ENCODE results near the gene PRSS2. TPM values are rescaled to one million over a fixed set of nuclear protein-coding genes. Genes with fewer than 3 reads are reported as not detected.

The PRSS2 gene
- total and polyA plus RNA-seq, 9 of the 15 experiments (the other 6 are each of a cell fraction or from before 2014, with no cell fraction given) = 1.3 to 23.9 (median 3.8) TPM

GRCh38 chr7:142808802-142809583, 38.2 kb downstream of the PRSS2 start (continued):
- TF ChIP-seq, protein P1, sequence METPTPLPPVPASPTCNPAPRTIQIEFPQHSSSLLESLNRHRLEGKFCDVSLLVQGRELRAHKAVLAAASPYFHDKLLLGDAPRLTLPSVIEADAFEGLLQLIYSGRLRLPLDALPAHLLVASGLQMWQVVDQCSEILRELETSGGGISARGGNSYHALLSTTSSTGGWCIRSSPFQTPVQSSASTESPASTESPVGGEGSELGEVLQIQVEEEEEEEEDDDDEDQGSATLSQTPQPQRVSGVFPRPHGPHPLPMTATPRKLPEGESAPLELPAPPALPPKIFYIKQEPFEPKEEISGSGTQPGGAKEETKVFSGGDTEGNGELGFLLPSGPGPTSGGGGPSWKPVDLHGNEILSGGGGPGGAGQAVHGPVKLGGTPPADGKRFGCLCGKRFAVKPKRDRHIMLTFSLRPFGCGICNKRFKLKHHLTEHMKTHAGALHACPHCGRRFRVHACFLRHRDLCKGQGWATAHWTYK (CRISPR knock-in tag; IDR thresholded peaks at IDR 0.05) = no peak
- TF ChIP-seq COPS2 (conservative IDR thresholded peaks at IDR 0.05) = no peak
- no peak for TF ChIP-seq NR2C1 (IDR thresholded peaks at IDR 0.05)
- no peak for TF ChIP-seq NR2C1 (tag; IDR thresholded peaks at IDR 0.05)
- no peak for TF ChIP-seq HDAC8 (tag; IDR thresholded peaks at IDR 0.05)
- TF ChIP-seq MBD2 (IDR thresholded peaks at IDR 0.05; ENCODE audit: borderline replicate concordance, low read depth) = peak; percentile 74
- no peak for TF ChIP-seq SIRT6 (IDR thresholded peaks at IDR 0.05; ENCODE audit: low read depth, low read length)
- no peak for TF ChIP-seq ZNF780A (CRISPR knock-in tag; IDR thresholded peaks at IDR 0.05)
- no peak for TF ChIP-seq MECOM (CRISPR knock-in tag; IDR thresholded peaks at IDR 0.05)
- TF ChIP-seq HDAC6 (IDR thresholded peaks at IDR 0.05; ENCODE audit: low read depth, low read length) = no peak
- TF ChIP-seq SIX5 (IDR thresholded peaks at IDR 0.05; ENCODE audit: borderline replicate concordance in 1 of 2, insufficient read depth in 1 of 2, low read depth in 1 of 2, low read length in 2 of 2) = no peak
- peak; percentile 80 for TF ChIP-seq CBFA2T3 (IDR thresholded peaks at IDR 0.05)
- TF ChIP-seq CHD2 (IDR thresholded peaks at IDR 0.05; ENCODE audit: low read depth, low read length) = no peak
- TF ChIP-seq HNRNPLL (IDR thresholded peaks at IDR 0.05; ENCODE audit: low read depth, low read length, poor library complexity, severe bottlenecking) = no peak
- TF ChIP-seq ADNP (tag; IDR thresholded peaks at IDR 0.05) = no peak
- no peak for TF ChIP-seq HMG20B (CRISPR knock-in tag; IDR thresholded peaks at IDR 0.05)
- no peak for TF ChIP-seq CHCHD3 (CRISPR knock-in tag; IDR thresholded peaks at IDR 0.05)
- TF ChIP-seq IRF2 (CRISPR knock-in tag; IDR thresholded peaks at IDR 0.05) = no peak
- peak; percentile 73 for TF ChIP-seq CREM (IDR thresholded peaks at IDR 0.05; ENCODE audit: low read depth)
- no peak for TF ChIP-seq ZNF444 (CRISPR knock-in tag; IDR thresholded peaks at IDR 0.05)
- no peak for TF ChIP-seq ZFP36 (IDR thresholded peaks at IDR 0.05; ENCODE audit: low read depth, low read length, partially characterized antibody)
- TF ChIP-seq, protein P2, sequence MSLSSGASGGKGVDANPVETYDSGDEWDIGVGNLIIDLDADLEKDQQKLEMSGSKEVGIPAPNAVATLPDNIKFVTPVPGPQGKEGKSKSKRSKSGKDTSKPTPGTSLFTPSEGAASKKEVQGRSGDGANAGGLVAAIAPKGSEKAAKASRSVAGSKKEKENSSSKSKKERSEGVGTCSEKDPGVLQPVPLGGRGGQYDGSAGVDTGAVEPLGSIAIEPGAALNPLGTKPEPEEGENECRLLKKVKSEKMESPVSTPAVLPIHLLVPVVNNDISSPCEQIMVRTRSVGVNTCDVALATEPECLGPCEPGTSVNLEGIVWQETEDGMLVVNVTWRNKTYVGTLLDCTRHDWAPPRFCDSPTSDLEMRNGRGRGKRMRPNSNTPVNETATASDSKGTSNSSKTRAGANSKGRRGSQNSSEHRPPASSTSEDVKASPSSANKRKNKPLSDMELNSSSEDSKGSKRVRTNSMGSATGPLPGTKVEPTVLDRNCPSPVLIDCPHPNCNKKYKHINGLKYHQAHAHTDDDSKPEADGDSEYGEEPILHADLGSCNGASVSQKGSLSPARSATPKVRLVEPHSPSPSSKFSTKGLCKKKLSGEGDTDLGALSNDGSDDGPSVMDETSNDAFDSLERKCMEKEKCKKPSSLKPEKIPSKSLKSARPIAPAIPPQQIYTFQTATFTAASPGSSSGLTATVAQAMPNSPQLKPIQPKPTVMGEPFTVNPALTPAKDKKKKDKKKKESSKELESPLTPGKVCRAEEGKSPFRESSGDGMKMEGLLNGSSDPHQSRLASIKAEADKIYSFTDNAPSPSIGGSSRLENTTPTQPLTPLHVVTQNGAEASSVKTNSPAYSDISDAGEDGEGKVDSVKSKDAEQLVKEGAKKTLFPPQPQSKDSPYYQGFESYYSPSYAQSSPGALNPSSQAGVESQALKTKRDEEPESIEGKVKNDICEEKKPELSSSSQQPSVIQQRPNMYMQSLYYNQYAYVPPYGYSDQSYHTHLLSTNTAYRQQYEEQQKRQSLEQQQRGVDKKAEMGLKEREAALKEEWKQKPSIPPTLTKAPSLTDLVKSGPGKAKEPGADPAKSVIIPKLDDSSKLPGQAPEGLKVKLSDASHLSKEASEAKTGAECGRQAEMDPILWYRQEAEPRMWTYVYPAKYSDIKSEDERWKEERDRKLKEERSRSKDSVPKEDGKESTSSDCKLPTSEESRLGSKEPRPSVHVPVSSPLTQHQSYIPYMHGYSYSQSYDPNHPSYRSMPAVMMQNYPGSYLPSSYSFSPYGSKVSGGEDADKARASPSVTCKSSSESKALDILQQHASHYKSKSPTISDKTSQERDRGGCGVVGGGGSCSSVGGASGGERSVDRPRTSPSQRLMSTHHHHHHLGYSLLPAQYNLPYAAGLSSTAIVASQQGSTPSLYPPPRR (CRISPR knock-in tag; IDR thresholded peaks at IDR 0.05; ENCODE audit: borderline replicate concordance) = peak; percentile 48; the same call in 1 of the 2 replicates

Data from K562 (cell line).